Mucosa of gallbladder (tissue), 1 donor: ENCODE results near the gene RPL3. TPM values are rescaled to one million over a fixed set of nuclear protein-coding genes. Genes with fewer than 3 reads are reported as not detected.

ENCODE experiments used
- DNase-seq: peaks from one replicate; pipeline ENCODE4 v3.0.0-alpha.2; 2020; ENCODE audit warnings: low spot score
- total RNA-seq: library from RNA; stranded (reverse); gene quantifications from one replicate; pipeline ENCODE4 v1.2.1, GENCODE V29; 2021
- donor health status: DM: no; HTN: no; CAD: no.

Gene RPL3
- total RNA-seq, 1 donor from 2014 or later, result 1,535 TPM

- DNase-seq, result no peak
These were observed 55.6 kb downstream of the RPL3 start for GRCh38 chr22:39263626-39264348.

Other genes starting within 250 kb of the RPL3 start
- 7.7 TPM for gene APOBEC3G, start 242.3 kb downstream of the RPL3 start, total RNA-seq
- 1.4 TPM for gene APOBEC3H, start 222.4 kb downstream of the RPL3 start, total RNA-seq
- gene CBX7, start 166.9 kb downstream of the RPL3 start, total RNA-seq, result 76.5 TPM
- 14.6 TPM for gene PDGFB, start 74.6 kb downstream of the RPL3 start, total RNA-seq
- gene SYNGR1, start 30.4 kb upstream of the RPL3 start, total RNA-seq, result 41.8 TPM
- gene TAB1, start 80.2 kb upstream of the RPL3 start, total RNA-seq, result 40.2 TPM
- gene MGAT3, start 137.4 kb upstream of the RPL3 start, total RNA-seq, result 104 TPM
- 24.1 TPM for gene MIEF1, start 182.7 kb upstream of the RPL3 start, total RNA-seq
- gene ATF4, start 200.9 kb upstream of the RPL3 start, total RNA-seq, result 248 TPM
- 76.9 TPM for gene RPS19BP1, start 213.1 kb upstream of the RPL3 start, total RNA-seq